Stimulated activated CD4-positive, alpha-beta T cell treated with anti-CD3 and anti-CD28 coated beads, Interleukin-1b, Interleukin-23, amount 100 ng/mL, for 1 hour (primary cell): ENCODE measurements around the gene FBXL7.

Experiments
- DNase-seq, 2 donors: peaks; one replicate each; pipeline ENCODE4 v3.0.0-alpha.2; 2020; ENCODE audit warnings: low read depth in 2 of 2

The FBXL7 gene

DNA sequence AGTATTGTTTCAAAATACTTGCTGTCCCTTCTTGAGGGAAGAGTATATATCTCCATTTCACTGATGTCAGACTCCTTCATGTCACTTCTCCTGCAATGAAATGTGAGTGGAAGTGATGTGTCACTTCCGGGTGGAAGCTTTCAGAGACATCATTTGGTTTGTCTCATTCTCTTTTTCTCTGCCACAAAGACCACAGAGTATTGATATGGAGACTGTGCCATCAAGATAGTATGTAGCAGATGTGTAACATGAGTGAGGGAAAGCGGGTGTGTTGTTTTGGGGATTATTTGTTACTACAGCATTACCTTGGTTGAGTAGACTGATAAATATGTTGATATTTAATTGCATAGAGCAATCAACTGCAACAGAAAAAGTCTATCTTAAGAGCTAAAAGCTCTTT is 169.8 kb downstream of the FBXL7 start:
- no peak for DNase-seq

DNA sequence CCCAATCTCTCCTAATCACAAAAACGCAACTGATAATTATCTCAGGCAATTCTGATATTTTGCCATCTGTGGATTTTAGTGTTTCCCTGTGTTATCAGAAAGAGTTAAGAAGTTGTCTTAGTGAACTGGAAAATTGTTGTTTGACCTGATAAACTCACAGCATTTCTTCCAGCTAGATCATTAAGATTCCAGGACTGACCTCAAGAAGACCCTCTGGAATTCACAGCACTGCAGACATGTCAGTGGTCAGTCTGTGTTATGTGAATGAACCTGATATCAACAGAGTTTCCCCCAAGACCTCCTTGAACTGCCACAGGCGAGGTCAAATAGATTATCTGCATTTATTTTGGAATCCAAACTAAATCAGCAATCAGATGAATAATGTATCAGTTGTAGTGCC is 174.7 kb downstream of the FBXL7 start:
- no peak for DNase-seq

DNA sequence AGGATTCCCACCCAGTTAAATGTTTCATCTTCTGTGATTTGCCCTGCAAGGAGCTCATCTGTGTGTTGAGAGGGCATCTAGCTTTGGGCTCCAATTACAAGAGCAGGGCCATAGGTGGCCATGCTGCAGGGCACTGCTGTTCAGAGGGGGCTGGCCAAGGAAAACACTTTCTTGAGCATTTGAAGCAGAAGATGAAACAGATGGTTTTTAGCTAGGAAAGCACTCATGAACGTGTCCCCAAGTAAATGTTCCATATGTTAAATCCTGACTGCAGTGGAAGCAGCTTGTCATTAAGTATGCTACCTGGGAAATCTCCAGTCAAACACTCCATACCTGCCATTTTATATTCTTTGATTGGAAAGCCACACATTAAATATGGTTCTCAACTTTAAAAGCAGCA is 176.6 kb downstream of the FBXL7 start:
- no peak for DNase-seq

- no peak for DNase-seq
Observed at GRCh38 chr5:15679161-15679560, 179.2 kb downstream of the FBXL7 start.

GRCh38 chr5:15680455-15680854 is 180.5 kb downstream of the FBXL7 start:
- DNase-seq: no peak

DNA sequence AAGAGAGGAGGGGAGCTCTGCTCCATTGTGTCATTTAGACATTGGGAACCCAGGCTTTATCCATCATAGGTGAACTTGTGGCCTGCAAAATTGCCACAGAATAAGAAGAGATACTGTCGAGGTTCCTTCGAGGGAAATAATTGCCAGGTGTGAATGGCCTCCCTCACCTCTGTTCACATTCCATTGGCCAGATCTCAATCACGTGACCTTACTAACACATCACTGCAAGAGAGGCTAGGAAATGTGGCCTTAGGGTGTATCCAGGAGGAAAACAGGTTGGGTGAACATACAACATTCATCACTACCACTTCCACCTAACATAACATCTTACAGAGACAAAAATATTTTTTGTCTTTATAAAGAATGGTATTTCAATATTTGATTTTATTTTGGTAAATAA is 182.1 kb downstream of the FBXL7 start:
- DNase-seq: no peak

DNA sequence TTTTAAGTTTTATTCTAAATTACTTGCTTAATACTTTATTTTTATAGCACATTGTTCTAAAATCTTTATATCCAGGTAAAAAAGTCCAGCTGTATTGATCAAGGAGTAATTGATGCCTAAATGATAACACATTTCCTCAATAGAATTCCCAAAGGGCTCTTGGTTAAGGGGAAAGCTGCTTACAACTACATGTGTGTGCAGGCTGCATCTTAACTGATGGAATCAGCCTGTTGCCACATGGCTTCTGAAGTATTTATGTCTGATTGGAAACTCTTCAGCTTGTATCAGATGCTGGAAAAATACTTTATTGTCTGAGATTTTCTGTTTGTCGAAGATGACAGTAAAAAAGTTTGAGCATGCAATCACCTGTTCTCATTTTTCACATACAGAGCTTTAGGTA is 182.6 kb downstream of the FBXL7 start:
- no peak for DNase-seq

GRCh38 chr5:15683332-15683731 is 183.4 kb downstream of the FBXL7 start:
- DNase-seq: no peak

DNA sequence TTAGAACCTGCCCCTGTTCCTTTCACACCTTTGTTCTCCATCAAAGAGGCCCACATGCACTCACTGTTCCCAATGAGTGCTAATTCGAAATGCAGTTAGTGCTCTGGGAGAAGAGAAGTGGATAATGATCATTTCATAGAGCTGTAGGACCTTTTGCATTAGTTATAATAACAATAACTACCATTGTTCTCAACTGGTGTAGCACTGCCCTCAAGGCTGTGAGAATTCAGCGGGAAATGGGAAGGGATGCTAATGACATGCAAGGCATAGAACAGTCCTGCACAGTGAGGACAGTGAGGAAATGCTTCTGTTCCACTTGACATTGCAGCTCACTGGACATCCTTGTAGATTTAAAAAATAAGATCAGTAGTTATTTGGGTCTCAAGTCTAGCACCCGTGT is 187.4 kb downstream of the FBXL7 start:
- no peak for DNase-seq

- no peak for DNase-seq
Observed at GRCh38 chr5:15689836-15690235, 189.9 kb downstream of the FBXL7 start.

- DNase-seq: no peak
Observed at GRCh38 chr5:15690611-15691010, 190.6 kb downstream of the FBXL7 start.

- no peak for DNase-seq
Observed at GRCh38 chr5:15691521-15691920, 191.5 kb downstream of the FBXL7 start.

- DNase-seq: no peak
Observed at GRCh38 chr5:15692706-15693381, 192.9 kb downstream of the FBXL7 start.

GRCh38 chr5:15693382-15693728 is 193.4 kb downstream of the FBXL7 start:
- DNase-seq: no peak

DNA sequence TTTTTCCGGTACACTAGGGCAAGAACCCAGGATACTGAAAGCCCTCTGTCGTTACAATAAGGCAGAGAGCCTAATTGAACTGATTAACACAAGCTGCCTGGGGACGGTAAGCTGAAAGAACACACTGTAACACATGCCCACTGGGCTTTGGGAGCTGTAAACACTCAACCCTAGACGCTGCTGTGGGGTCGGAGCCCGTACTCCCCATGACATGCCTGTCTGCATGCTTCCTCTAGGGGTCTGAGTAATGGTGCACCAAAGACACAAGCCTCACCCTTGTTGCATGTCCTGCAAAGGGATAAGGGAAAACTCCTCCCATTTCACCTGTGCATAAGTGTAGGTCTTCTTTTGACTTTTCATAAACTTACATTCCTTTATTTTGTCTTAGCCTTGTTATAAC is 194.0 kb downstream of the FBXL7 start:
- no peak for DNase-seq

DNA sequence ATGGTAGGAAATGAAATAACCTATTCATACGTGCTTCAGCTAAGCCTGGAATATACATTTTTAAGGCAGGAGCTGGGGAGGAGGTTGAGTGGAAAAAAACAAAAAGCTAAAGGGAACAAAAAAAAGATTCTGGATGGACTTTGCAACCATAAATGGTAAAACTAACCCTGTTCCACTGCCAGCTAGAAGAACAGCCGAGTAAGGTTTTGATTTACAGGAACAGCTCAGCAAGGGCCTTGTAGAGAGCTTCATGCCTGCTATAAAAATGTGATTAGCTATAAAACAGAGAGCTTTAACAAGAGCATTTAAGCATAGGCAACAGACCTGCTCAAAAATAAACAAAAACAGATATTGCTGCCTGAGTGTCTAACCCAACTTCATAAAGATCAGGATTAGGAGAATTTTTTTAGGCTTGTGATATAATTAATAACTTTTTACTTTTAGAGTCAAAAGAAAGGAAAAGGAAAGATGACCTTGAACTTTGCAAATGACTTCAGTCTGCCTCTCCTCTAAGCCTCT is 194.8 kb downstream of the FBXL7 start:
- DNase-seq: no peak

GRCh38 chr5:15695215-15695731 is 195.3 kb downstream of the FBXL7 start:
- DNase-seq: no peak

DNA sequence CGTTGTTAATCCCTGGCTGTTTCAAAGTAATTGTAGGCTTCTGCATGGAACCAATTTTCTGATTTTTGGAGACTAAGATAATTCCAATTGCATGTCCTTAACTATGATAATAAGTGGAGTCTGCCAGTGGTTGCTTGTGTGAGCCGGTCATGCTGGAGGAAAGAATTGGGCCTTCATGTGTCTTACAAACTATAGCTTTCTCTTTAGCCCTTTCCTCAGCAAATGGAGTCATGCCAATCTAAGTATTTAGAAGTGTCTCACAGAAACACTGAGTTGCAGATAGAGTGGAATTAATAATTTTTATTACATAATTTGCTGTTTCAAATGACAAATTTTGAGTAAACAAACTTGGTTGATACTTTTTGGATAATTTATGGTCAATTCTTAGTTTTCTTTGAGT is 200.4 kb downstream of the FBXL7 start:
- no peak for DNase-seq

GRCh38 chr5:15702102-15702501 is 202.1 kb downstream of the FBXL7 start:
- DNase-seq: no peak

GRCh38 chr5:15703901-15704300 is 203.9 kb downstream of the FBXL7 start:
- no peak for DNase-seq

GRCh38 chr5:15704397-15704947 is 204.5 kb downstream of the FBXL7 start:
- DNase-seq: no peak

GRCh38 chr5:15707631-15708030 is 207.7 kb downstream of the FBXL7 start:
- DNase-seq: no peak

GRCh38 chr5:15711892-15712291 is 211.9 kb downstream of the FBXL7 start:
- no peak for DNase-seq

- no peak for DNase-seq
Observed at GRCh38 chr5:15715535-15715934, 215.6 kb downstream of the FBXL7 start.
